IMR-90 (cell line): ENCODE results near the gene MROH8. TPM values are rescaled to one million over a fixed set of nuclear protein-coding genes. Genes with fewer than 3 reads are reported as not detected.

Experiments
- ATAC-seq: fragments of 200-7000 bp; cut with Tn5 transposase; 2 replicates; pipeline ENCODE4 v1.9.1; 2020; ENCODE audit warnings: low read depth, mild to moderate bottlenecking, moderate library complexity
- BruUV-seq: library from RNA; stranded (reverse); fragments of 400-500 nt; replicated peaks from 2 replicates; lab custom pipeline; 2021; lab: Mats Ljungman, UMichigan
- CTCF ChIA-PET: fragments of 300-600 bp; formaldehyde crosslinking; extraction: SDS; loops from one replicate; lab custom pipeline; 2021; ENCODE audit warnings: antibody characterized with exemption; lab: Yijun Ruan, JAX
- POLR2A ChIA-PET: fragments of 300-600 bp; sonication (Branson Sonifier 250); formaldehyde crosslinking; loops from one replicate; lab custom pipeline; 2022; ENCODE audit warnings: antibody characterized with exemption; ENCODE audit not compliant: unreplicated experiment; lab: Charles Lee
- DNase-seq: peaks from one replicate; pipeline ENCODE4 v3.0.0; 2013
- H2AFZ ChIP-seq: replicated peaks from 2 replicates; pipeline ENCODE3; 2013; ENCODE audit warnings: low read length, mild to moderate bottlenecking; ENCODE audit not compliant: poor library complexity
- H2AK5ac ChIP-seq: 2 replicates; pipeline ENCODE4 v1.6.1; 2013; ENCODE audit warnings: low read depth, low read length, inconsistent platforms
- H2AK9ac ChIP-seq: replicated peaks from 2 replicates; pipeline ENCODE3; 2013; ENCODE audit warnings: mild to moderate bottlenecking, low read depth, low read length, moderate library complexity; ENCODE audit not compliant: poor library complexity
- H2BK120ac ChIP-seq: 2 replicates; pipeline ENCODE4 v1.6.1; 2013; ENCODE audit warnings: low read depth, low read length, inconsistent platforms
- H2BK15ac ChIP-seq: 3 replicates; pipeline ENCODE4 v1.6.1; 2013; ENCODE audit warnings: low read depth, low read length, inconsistent platforms
- H2BK20ac ChIP-seq: 2 replicates; pipeline ENCODE4 v1.6.1; 2013; ENCODE audit warnings: low read depth, mild to moderate bottlenecking, inconsistent platforms, low read length, moderate library complexity
- H2BK5ac ChIP-seq: 2 replicates; pipeline ENCODE4 v1.6.1; 2013; ENCODE audit warnings: mild to moderate bottlenecking, low read depth, low read length, inconsistent platforms; ENCODE audit not compliant: poor library complexity, severe bottlenecking
- H3K14ac ChIP-seq: replicated peaks from 2 replicates; pipeline ENCODE4 v1.6.1; 2013; ENCODE audit warnings: low read depth, low read length, inconsistent platforms
- H3K18ac ChIP-seq: 2 replicates; pipeline ENCODE4 v1.6.1; 2013; ENCODE audit warnings: low read depth, low read length, control low read depth
- H3K23ac ChIP-seq: 2 replicates; pipeline ENCODE4 v1.6.1; 2013; ENCODE audit warnings: low read depth, low read length, inconsistent platforms
- H3K27ac ChIP-seq: 2 replicates; pipeline ENCODE4 v1.5.1; 2013; ENCODE audit warnings: mild to moderate bottlenecking, control low read depth, low read length; ENCODE audit not compliant: insufficient read depth
- H3K27me3 ChIP-seq: 2 replicates; pipeline ENCODE4 v1.6.1; 2013; ENCODE audit warnings: low read length; ENCODE audit not compliant: control insufficient read depth, insufficient read depth
- H3K36me3 ChIP-seq: 2 replicates; pipeline ENCODE4 v1.6.1; 2013; ENCODE audit warnings: low read length, mixed read lengths; ENCODE audit not compliant: control insufficient read depth, insufficient read depth
- H3K4ac ChIP-seq: 2 replicates; pipeline ENCODE4 v1.6.1; 2013; ENCODE audit warnings: low read depth, low read length, inconsistent platforms
- H3K4me1 ChIP-seq: 2 replicates; pipeline ENCODE4 v1.6.1; 2013; ENCODE audit warnings: low read length, mixed read lengths; ENCODE audit not compliant: control insufficient read depth, insufficient read depth
- H3K4me2 ChIP-seq: 2 replicates; pipeline ENCODE4 v1.6.1; 2013; ENCODE audit warnings: low read depth, mild to moderate bottlenecking, control low read depth, low read length, moderate library complexity
- H3K4me3 ChIP-seq: 2 replicates; pipeline ENCODE4 v1.5.1; 2013; ENCODE audit warnings: low read depth, mild to moderate bottlenecking, control low read depth, low read length, moderate library complexity; ENCODE audit not compliant: insufficient read depth
- H3K56ac ChIP-seq: 2 replicates; pipeline ENCODE4 v1.6.1; 2013; ENCODE audit warnings: low read length, inconsistent platforms; ENCODE audit not compliant: insufficient read depth; ENCODE audit errors: extremely low read depth
- H3K79me1 ChIP-seq, 2 experiments: 2 replicates each; pipeline ENCODE4 v1.6.1; 2013; ENCODE audit warnings: low read length in 2 of 2, inconsistent platforms in 1 of 2, low read depth in 1 of 2
- H3K9ac ChIP-seq: 2 replicates; pipeline ENCODE4 v1.6.1; 2013; ENCODE audit warnings: low read depth, low read length, control low read depth
- H3K9me1 ChIP-seq: 2 replicates; pipeline ENCODE4 v1.6.1; 2013; ENCODE audit warnings: low read length, inconsistent platforms; ENCODE audit not compliant: insufficient read depth
- H3K9me3 ChIP-seq: 2 replicates; pipeline ENCODE4 v1.6.1; 2013; ENCODE audit warnings: low read length; ENCODE audit not compliant: control insufficient read depth, insufficient read depth
- H4K20me1 ChIP-seq: 2 replicates; pipeline ENCODE4 v1.6.1; 2013; ENCODE audit warnings: low read length, inconsistent platforms; ENCODE audit not compliant: insufficient read depth
- H4K5ac ChIP-seq: 2 replicates; pipeline ENCODE4 v1.6.1; 2013; ENCODE audit warnings: mild to moderate bottlenecking, low read depth, low read length, control low read depth
- H4K8ac ChIP-seq, 2 experiments: 2 replicates each; pipeline ENCODE4 v1.6.1; 2013; ENCODE audit warnings: low read depth in 2 of 2, low read length in 2 of 2, control low read depth in 1 of 2, inconsistent platforms in 1 of 2
- H4K91ac ChIP-seq: 2 replicates; pipeline ENCODE4 v1.6.1; 2013; ENCODE audit warnings: low read depth, low read length, inconsistent platforms; ENCODE audit not compliant: insufficient read depth
- FOS ChIP-seq: fragments of 150-350 bp; IDR thresholded peaks from 2 replicates; pipeline ENCODE4 v1.6.1; 2016; ENCODE audit warnings: low read depth, low read length
- MAFK ChIP-seq: IDR thresholded peaks from 2 replicates; pipeline ENCODE4 v1.6.1; 2012; ENCODE audit warnings: low read depth, low read length, improper control_type of control experiment
- POLR2A ChIP-seq: IDR thresholded peaks from 2 replicates; pipeline ENCODE4 v1.6.1; 2012; ENCODE audit warnings: mild to moderate bottlenecking, low read depth, low read length
- USF2 ChIP-seq: fragments of 150-350 bp; IDR thresholded peaks from 2 replicates; pipeline ENCODE4 v1.6.1; 2017; ENCODE audit warnings: mild to moderate bottlenecking, antibody characterized with exemption, low read length, low read depth
- WGBS, 2 experiments: methylation state at CpG; one replicate each; pipeline versions ENCODE4 v1.1.5 to v1.1.7; 2013; ENCODE audit warnings: missing lambda C conversion rate in 2 of 2; ENCODE audit not compliant: insufficient read length in 1 of 2; ENCODE audit errors: extremely low coverage in 2 of 2; 5-methylcytosine and 5-hydroxymethylcytosine counted together
- dilution Hi-C: fragments of 300-500 bp; cut with HindIII; formaldehyde crosslinking; loops from one replicate; pipeline ENCODE4 v1.14.3; 2018; ENCODE audit warnings: low sequenced_read_pairs; ENCODE audit not compliant: unreplicated experiment
- in situ Hi-C: fragments of 300-500 bp; cut with MboI; formaldehyde crosslinking; loops from 3 replicates; pipeline ENCODE4 v1.14.3; 2019; ENCODE audit warnings: low sequenced_read_pairs, inconsistent platforms, mixed read lengths
- intact Hi-C: fragments of 100-400 bp; cut with micrococcal nuclease; formaldehyde crosslinking; loops from 2 replicates; pipeline ENCODE4 v1.10.0; 2022
- polyA plus RNA-seq, 3 experiments: library from polyadenylated mRNA; depleted of rRNA; stranded (reverse); fragments of >200 nt; gene quantifications; 2 replicates each; pipeline ENCODE4 v1.2.3, GENCODE V29; 2012; ENCODE audit warnings: low replicate concordance in 1 of 3
- total RNA-seq: library from RNA; depleted of rRNA; stranded (reverse); fragments of >200 nt; gene quantifications from 2 replicates; pipeline ENCODE4 v1.2.3, GENCODE V29; 2012

MROH8 gene
- total and polyA plus RNA-seq, 2 of the 4 experiments (the other 2 are of a cell fraction), result 1.3 to 1.8 TPM

DNA sequence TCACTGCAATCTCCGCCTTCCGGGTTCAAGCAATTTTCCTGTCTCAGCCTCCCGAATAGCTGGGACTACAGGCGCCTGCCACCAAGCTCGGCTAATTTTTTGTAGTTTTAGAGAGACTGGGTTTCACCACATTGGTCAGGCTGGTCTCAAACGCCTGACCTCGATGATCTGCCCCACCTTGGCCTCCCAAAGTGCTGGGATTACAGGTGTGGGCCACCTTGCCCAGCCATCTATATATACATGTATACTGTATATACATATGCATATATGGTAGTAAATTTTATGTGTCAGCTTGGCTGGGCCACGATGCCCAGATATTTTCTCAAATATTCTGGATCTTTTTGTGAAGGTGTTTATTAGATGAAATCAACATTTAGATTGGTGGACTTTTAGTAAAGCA is 102.3 kb downstream of the MROH8 start:
- no peak overlapping the region for H3K14ac ChIP-seq
- H4K20me1 ChIP-seq, result no peaks in the 10 kb centered on the region
- H2AK9ac ChIP-seq, result no peak overlapping the region
- no peak overlapping the region for H2BK15ac ChIP-seq
- no peak overlapping the region for H3K23ac ChIP-seq
- H3K9me1 ChIP-seq, result no peaks in the 10 kb centered on the region
- in situ Hi-C loops, result no loop called here
- no TSS peak for BruUV-seq
- H2BK20ac ChIP-seq, result no peak overlapping the region; the same call in 1 of the 2 replicates
- POLR2A ChIA-PET, result no interaction called here
- peak overlapping the region; percentile 37; the same call in 1 of the 2 replicates for H2AK5ac ChIP-seq
- 0 out of 2 replicates have a peak overlapping the region, but pooled peaks have one; percentile 12 for H3K27ac ChIP-seq
- peaks cover 24 to 55% of the 10 kb centered on the region in 2 experiments for H3K79me1 ChIP-seq
- no peak for ATAC-seq
- TF ChIP-seq FOS, result no peak
- TF ChIP-seq POLR2A, result no peak
- TF ChIP-seq USF2, result no peak
- TF ChIP-seq MAFK, result no peak
- H3K4me1 ChIP-seq, result peaks cover 3% of the 10 kb centered on the region
- H3K4me2 ChIP-seq, result no peak overlapping the region
- no peak overlapping the region for H3K4ac ChIP-seq
- no peak overlapping the region for H4K5ac ChIP-seq
- H3K36me3 ChIP-seq, result 0 out of 2 replicates have a peak, but pooled peaks cover 1% of the 10 kb centered on the region
- H2BK5ac ChIP-seq, result no peak overlapping the region
- intact Hi-C loops, result no loop called here
- 0 out of 2 replicates have a peak, but pooled peaks cover 2% of the 10 kb centered on the region for H3K9me3 ChIP-seq
- no peak overlapping the region for H4K91ac ChIP-seq
- no peak overlapping the region for H3K9ac ChIP-seq
- no peak overlapping the region for H3K56ac ChIP-seq
- CTCF ChIA-PET, result interaction anchor here (0.6 kb wide), 1 partner anchor 245 kb away, joined by 5 read pairs; no protein-coding TSS in a partner anchor
- H2AFZ ChIP-seq, result no peak overlapping the region
- no peak overlapping the region for H3K18ac ChIP-seq
- no peak overlapping the region for H2BK120ac ChIP-seq
- DNase-seq, result no peak
- H3K4me3 ChIP-seq, result no peak overlapping the region
- no peak overlapping the region for H4K8ac ChIP-seq
- H3K27me3 ChIP-seq, result no peaks in the 10 kb centered on the region
- dilution Hi-C loops, result no loop called here
- 100% methylated on average over 2 of the region's 8 CpGs; no CpG with 5 or more reads in 1 of the 2 experiments for WGBS, 2 experiments
